ENCODE measurements around the gene OR10A2. TPM values are rescaled to one million over a fixed set of nuclear protein-coding genes. Genes with fewer than 3 reads are reported as not detected.
A peak's percentile ranks its signal among the peaks of the same experiment; 100 is the strongest.

Gene OR10A2
- total and polyA plus RNA-seq, 12 donors: not detected

DNA sequence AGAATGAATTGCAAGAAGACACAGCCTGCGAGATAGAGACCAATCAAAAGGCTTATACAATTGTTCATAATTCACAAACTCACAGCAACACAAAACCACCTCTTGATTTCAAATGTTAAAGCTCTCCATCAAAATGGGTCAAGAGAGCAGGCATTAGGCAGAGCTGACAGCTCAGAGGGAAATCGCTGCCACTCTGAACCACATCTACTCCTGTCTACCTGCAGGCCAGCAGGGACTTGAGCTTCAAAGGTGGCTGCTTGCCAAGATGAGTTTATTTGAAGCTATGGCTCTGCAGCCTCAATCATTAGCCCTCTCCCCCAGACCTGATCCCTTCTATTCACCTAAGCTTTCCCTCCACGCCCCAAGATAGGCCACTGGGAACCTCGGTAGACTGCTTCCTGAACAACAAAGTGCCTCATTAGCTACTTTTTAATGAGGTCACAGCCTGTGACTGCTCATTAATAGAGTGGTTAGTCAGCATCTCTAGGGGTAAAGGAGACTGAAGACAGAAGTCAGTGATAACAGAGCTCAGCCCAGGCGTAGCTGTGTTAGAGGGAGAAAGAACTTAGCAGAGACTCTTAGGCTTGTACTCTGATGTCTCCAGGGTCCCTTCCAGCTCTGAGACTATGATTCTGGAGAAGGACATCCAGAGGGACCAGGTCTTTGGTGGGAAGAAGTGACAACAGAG, 38.6 kb upstream of the OR10A2 start:
- Histone ChIP-seq H3K27me3 (peaks cover 0 to 5% (median 0%) of the 10 kb centered on the region in 7 donors), H3K4me1 (no peaks in the 10 kb centered on the region), H3K4me3 (no peak overlapping the region), H3K27ac (no peak overlapping the region), H3K9me3 (peaks cover 0 to 15% (median 0%) of the 10 kb centered on the region in 11 donors), H3K36me3 (no peaks in the 10 kb centered on the region)
- TF ChIP-seq CTCF (IDR thresholded peaks at IDR 0.05): no peak
- ATAC-seq (no peak), DNase-seq (no peak)
- intact Hi-C loops (cut with DNase I): no loop called here
- 45 to 54% methylated on average over 5 of the region's 5 CpGs for WGBS, 2 donors

GRCh38 chr11:6825231-6825744, 37.6 kb upstream of the OR10A2 start:
- peak in 3 of 8 donors; percentile 40 to 74 (median 53) for ATAC-seq
- no peak for TF ChIP-seq CTCF (IDR thresholded peaks at IDR 0.05)
- Histone ChIP-seq H3K4me1 (no peaks in the 10 kb centered on the region), H3K4me3 (no peak overlapping the region), H3K27ac (no peak overlapping the region), H3K9me3 (peaks cover 0 to 8% (median 0%) of the 10 kb centered on the region in 11 donors), H3K36me3 (no peaks in the 10 kb centered on the region), H3K27me3 (peaks cover 0 to 5% (median 0%) of the 10 kb centered on the region in 7 donors)
- WGBS, 2 donors: 74 to 77% methylated on average over 7 of the region's 7 CpGs
- intact Hi-C loops (cut with DNase I): no loop called here
- DNase-seq: no peak

- no peak overlapping the region for H3K27ac ChIP-seq
- H3K27me3 ChIP-seq: peaks cover 0 to 5% (median 0%) of the 10 kb centered on the region in 7 donors
- 87 to 88% methylated on average over 1 of the region's 1 CpG for WGBS, 2 donors
- H3K4me3 ChIP-seq: no peak overlapping the region
- no peak for ATAC-seq
- H3K9me3 ChIP-seq: no peaks in the 10 kb centered on the region
- no peak for TF ChIP-seq CTCF (IDR thresholded peaks at IDR 0.05)
- DNase-seq: no peak
- no peaks in the 10 kb centered on the region for H3K4me1 ChIP-seq
- intact Hi-C loops (cut with DNase I): no loop called here
- H3K36me3 ChIP-seq: no peaks in the 10 kb centered on the region
Observed at GRCh38 chr11:6828103-6828502, 34.8 kb upstream of the OR10A2 start.

DNA sequence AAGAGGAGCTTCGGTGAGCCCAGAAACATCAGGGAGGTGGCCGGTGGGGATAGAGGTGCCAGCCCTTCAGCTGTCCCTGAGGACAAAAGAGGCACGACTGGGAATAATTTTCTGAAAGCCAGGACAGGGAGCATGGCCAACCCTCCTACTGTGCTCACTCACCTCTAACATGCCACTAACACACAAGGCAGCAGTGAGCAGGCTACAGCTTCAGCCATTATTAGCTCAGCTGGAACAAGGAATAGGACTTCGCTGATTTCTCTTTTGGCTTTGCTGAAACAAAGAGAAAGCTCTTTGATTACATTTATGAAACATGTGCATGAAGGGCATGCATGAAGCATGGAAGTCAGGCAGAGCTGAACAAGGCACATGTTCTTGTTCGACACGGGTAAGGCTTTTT, 29.5 kb upstream of the OR10A2 start:
- ATAC-seq: no peak

More for the DNA sequence above, 29.5 kb upstream of the OR10A2 start:
- Histone ChIP-seq H3K4me3 (no peak overlapping the region), H3K27ac (no peak overlapping the region), H3K36me3 (no peaks in the 10 kb centered on the region), H3K9me3 (no peaks in the 10 kb centered on the region), H3K27me3 (peaks cover 0 to 2% (median 0%) of the 10 kb centered on the region in 7 donors), H3K4me1 (no peaks in the 10 kb centered on the region)
- intact Hi-C loops (cut with DNase I): loop anchor here in 1 of 10 donors (10.0 kb wide), 1 partner anchor 601 kb away; no protein-coding TSS in a partner anchor
- no peak for DNase-seq
- WGBS, 2 donors: 70 to 80% methylated on average over 6 of the region's 6 CpGs
- TF ChIP-seq CTCF (IDR thresholded peaks at IDR 0.05): no peak
